Measurements from ENCODE around the gene TTC4. TPM values are rescaled to one million over a fixed set of nuclear protein-coding genes. Genes with fewer than 3 reads are reported as not detected.

TTC4 gene
- polyA plus RNA-seq, 1 experiment, result 20.5 TPM

DNA sequence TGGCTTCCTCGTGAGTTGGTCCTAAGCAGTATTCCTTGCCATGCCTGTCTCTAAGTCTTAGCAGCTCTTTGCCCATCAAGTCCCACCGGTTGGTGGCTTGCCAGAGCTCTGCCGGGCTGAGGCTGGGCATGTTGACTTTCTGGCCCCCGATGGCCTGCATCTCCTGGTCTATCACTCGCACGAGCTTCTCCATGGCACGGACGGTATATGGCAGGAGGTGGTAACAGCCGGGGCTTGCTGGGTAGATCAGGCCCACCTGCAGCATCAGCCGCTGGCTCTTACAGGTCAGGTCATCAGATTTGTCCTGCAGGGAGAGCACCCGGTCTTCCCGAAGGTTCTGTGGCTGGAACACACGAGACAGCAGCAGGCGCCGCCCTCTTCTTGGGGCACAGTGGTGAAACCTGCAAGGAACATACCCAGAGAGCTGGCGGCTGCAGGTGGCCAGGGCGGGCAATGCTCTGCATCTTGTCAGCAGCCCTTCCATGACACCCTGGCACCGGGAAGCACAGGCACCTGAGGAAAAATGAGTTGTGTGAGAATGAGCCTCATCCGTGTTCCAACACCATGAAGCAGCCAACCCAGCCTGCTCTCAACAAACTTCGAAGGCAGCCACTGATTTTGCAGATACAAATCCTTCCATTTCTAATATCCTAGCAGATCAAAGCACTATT is 43.2 kb downstream of the TTC4 start:
- ChIA-PET CTCF (interaction anchor here (0.7 kb wide), 1 partner anchor 111 kb away, joined by 5 read pairs; no protein-coding TSS in a partner anchor), POLR2A (no interaction called here)
- no peak for DNase-seq (ENCODE audit: low read depth)
- Histone ChIP-seq H3K36me3 (ENCODE audit: control insufficient read depth, insufficient read depth, low read length) (peaks cover 8% of the 10 kb centered on the region), H3K4me3 (ENCODE audit: low read depth, low read length) (no peak overlapping the region), H3K27me3 (ENCODE audit: control insufficient read depth, insufficient read depth, low read length) (no peaks in the 10 kb centered on the region)
- TF ChIP-seq, protein P1, sequence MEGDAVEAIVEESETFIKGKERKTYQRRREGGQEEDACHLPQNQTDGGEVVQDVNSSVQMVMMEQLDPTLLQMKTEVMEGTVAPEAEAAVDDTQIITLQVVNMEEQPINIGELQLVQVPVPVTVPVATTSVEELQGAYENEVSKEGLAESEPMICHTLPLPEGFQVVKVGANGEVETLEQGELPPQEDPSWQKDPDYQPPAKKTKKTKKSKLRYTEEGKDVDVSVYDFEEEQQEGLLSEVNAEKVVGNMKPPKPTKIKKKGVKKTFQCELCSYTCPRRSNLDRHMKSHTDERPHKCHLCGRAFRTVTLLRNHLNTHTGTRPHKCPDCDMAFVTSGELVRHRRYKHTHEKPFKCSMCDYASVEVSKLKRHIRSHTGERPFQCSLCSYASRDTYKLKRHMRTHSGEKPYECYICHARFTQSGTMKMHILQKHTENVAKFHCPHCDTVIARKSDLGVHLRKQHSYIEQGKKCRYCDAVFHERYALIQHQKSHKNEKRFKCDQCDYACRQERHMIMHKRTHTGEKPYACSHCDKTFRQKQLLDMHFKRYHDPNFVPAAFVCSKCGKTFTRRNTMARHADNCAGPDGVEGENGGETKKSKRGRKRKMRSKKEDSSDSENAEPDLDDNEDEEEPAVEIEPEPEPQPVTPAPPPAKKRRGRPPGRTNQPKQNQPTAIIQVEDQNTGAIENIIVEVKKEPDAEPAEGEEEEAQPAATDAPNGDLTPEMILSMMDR (IDR thresholded peaks at IDR 0.05; ENCODE audit: insufficient read depth, low read depth, low read length), result no peak

DNA sequence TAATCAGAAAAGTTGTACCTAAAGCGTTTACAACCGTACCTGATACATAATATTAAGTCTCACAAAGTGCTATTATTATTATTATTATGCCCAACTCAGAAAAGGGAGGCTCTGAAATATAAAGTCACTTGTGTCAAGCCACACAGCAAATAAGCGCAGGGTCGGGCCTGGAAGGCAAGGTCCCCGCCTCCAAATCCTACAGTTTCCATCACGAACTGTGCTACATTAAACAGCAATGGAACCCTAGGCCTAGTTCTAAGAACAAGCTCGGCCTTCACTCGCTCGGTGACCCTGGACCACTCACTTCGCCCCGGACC is 48.1 kb downstream of the TTC4 start:
- ChIA-PET CTCF (no interaction called here), POLR2A (no interaction called here)
- DNase-seq (ENCODE audit: low read depth), result peak; percentile 0
- H3K27me3 ChIP-seq (ENCODE audit: control insufficient read depth, insufficient read depth, low read length), result no peaks in the 10 kb centered on the region; the same call in 1 of the 2 replicates
- peaks cover 1% of the 10 kb centered on the region; the same call in 1 of the 2 replicates for H3K36me3 ChIP-seq (ENCODE audit: control insufficient read depth, insufficient read depth, low read length)
- TF ChIP-seq, protein P1 (IDR thresholded peaks at IDR 0.05; ENCODE audit: insufficient read depth, low read depth, low read length), result no peak
- H3K4me3 ChIP-seq (ENCODE audit: low read depth, low read length), result peak overlapping the region; percentile 67

DNA sequence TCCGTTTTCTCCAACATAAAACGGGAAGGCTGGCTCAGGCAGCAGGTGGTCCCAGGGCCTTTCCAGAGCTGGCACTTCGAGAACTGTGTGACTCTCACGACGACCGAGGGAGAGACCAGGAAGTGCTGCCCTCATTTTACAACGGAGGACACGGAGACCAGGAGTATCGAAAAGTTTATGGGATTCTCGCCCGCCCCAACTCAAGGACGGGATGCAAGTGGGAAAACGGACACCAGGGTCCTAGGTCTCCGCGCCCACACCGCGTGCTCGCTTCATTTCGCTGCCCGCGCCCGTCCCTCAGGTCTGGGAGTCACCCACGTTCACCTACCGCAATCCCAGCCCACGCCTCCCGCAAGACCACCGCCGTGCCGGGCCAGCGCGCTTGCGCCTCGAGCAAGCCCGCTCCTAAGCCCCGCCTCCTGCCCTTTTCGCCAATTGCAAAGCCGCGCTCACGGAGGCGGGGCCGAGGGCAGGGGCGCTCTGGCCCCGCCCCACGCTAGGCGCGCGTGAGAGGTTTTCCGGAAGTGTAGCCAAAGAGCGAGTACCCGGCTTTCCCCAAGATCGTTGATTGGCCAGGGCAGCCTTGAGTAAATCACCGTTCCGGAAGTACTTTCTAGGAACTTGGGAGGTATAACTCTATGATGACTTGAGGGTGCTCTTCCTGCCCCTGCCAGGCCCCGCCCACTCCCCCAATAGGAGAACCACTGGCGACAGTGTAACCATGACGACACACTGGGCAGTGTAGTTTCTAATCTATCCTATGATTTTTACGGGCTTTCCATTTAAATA is 48.7 kb downstream of the TTC4 start, which contains the start of gene PARS2:
TSS of gene PARS2 (minus strand) at position 391 of the 789 bp plus-strand sequence. CDS start 5,362 bp downstream, outside the sequence.
- ChIA-PET CTCF (no interaction called here), POLR2A (no interaction called here)
- Histone ChIP-seq H3K36me3 (ENCODE audit: control insufficient read depth, insufficient read depth, low read length) (no peaks in the 10 kb centered on the region), H3K4me3 (ENCODE audit: low read depth, low read length) (peak within 1 kb of the TSS; percentile 67), H3K27me3 (ENCODE audit: control insufficient read depth, insufficient read depth, low read length) (no peaks in the 10 kb centered on the region; the same call in 1 of the 2 replicates)
- TF ChIP-seq, protein P1 (IDR thresholded peaks at IDR 0.05; ENCODE audit: insufficient read depth, low read depth, low read length), result no peak
- DNase-seq (ENCODE audit: low read depth), result peak; percentile 99

DNA sequence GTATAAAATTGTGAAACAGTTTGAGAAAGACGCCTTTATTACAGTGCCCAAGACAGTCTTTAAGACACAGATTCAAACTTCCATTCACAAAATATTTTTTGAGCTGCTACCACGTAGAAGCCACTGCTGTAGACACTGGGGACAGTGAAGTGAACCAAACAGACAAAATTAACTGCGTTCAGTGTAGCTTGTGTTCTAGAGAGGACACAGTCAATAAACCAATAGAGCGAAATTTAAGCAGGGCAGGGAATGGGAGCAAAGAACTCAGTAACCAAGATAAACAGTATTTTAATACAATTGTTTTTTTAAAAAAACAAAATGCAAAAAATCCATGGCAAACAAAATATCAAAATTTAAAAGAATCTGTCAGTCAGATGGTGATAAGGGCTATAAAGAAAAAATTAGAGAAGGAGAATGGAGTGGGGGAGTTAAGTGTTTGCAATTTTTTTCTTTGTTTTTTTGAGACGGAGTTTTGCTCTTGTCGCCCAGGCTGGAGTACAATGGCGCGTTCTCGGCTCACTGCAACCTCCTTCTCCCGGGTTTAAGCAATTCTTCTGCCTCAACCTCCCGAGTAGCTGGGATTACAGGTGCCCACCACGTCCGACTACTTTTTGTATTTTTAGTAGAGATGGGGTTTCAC is 49.4 kb downstream of the TTC4 start:
- H3K4me3 ChIP-seq (ENCODE audit: low read depth, low read length), result peak overlapping the region; percentile 47
- CTCF ChIA-PET, result no interaction called here
- POLR2A ChIA-PET, result no interaction called here
- H3K36me3 ChIP-seq (ENCODE audit: control insufficient read depth, insufficient read depth, low read length), result no peaks in the 10 kb centered on the region
- DNase-seq (ENCODE audit: low read depth), result no peak
- TF ChIP-seq, protein P1 (IDR thresholded peaks at IDR 0.05; ENCODE audit: insufficient read depth, low read depth, low read length), result no peak
- H3K27me3 ChIP-seq (ENCODE audit: control insufficient read depth, insufficient read depth, low read length), result no peaks in the 10 kb centered on the region; the same call in 1 of the 2 replicates

DNA sequence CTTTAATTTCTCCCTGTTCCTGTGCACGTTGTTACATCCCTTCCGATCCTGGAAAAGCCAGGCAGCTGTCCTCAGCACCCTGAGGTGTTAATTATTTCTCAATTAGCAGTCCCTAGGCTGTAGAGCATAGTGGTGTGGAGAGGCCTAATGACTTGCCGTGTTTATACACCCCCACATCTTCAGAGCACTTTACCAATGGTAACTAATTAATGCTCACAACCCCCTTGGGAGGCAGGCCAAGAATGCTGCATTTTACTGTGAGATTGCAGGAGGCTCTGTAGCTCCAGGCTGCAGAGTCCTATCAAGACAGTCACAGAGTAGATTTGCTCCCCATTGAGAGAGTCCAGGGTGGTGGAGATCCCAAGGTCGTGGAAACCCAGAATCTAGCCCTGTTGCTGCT is 51.1 kb downstream of the TTC4 start:
- Histone ChIP-seq H3K36me3 (ENCODE audit: control insufficient read depth, insufficient read depth, low read length) (no peaks in the 10 kb centered on the region), H3K4me3 (ENCODE audit: low read depth, low read length) (no peak overlapping the region), H3K27me3 (ENCODE audit: control insufficient read depth, insufficient read depth, low read length) (no peaks in the 10 kb centered on the region; the same call in 1 of the 2 replicates)
- TF ChIP-seq, protein P1 (IDR thresholded peaks at IDR 0.05; ENCODE audit: insufficient read depth, low read depth, low read length), result no peak
- no peak for DNase-seq (ENCODE audit: low read depth)
- ChIA-PET POLR2A (no interaction called here), CTCF (interaction anchor here (1.3 kb wide), 1 partner anchor 43 kb away, joined by 3 read pairs; no protein-coding TSS in a partner anchor)
